Hypothalamus (tissue), 51 donors: ENCODE results near the gene CFAP90.

Experiments
- DNase-seq, 51 donors: peaks; one replicate each; lab custom pipeline; 2025; lab: John Stamatoyannopoulos, UW

Gene CFAP90

GRCh38 chr5:7850395-7851239, at the start of gene CFAP90:
Gene CFAP90 (minus strand): TSS chr5:7851133. CDS start chr5:7851021, 112 bp downstream.
- peak in 32 of 51 donors; percentile 4 to 59 (median 28) for DNase-seq

GRCh38 chr5:7897014-7897600, 46.2 kb upstream of the CFAP90 start:
- DNase-seq, result no peak

- DNase-seq, result no peak
These were observed 43.9 kb upstream of the CFAP90 start for GRCh38 chr5:7894860-7895259.

GRCh38 chr5:7894439-7894838, 43.5 kb upstream of the CFAP90 start:
- DNase-seq, result no peak

GRCh38 chr5:7888901-7889300, 38.0 kb upstream of the CFAP90 start:
- DNase-seq, result no peak

GRCh38 chr5:7886849-7887475, 36.0 kb upstream of the CFAP90 start:
- peak in 2 of 51 donors; percentile 32 to 38 for DNase-seq

GRCh38 chr5:7884491-7885267, 33.7 kb upstream of the CFAP90 start:
- DNase-seq, result peak in 20 of 51 donors; percentile 4 to 70 (median 41)

- no peak for DNase-seq
These were observed 32.0 kb upstream of the CFAP90 start for GRCh38 chr5:7882926-7883325.

- peak in 23 of 51 donors; percentile 7 to 81 (median 45) for DNase-seq
These were observed 30.9 kb upstream of the CFAP90 start for GRCh38 chr5:7881816-7882215.

GRCh38 chr5:7881091-7881490, 30.2 kb upstream of the CFAP90 start:
- DNase-seq, result peak in 1 of 51 donors; percentile 15

- DNase-seq, result peak in 1 of 51 donors; percentile 18
These were observed 27.5 kb upstream of the CFAP90 start for GRCh38 chr5:7878381-7878873.

GRCh38 chr5:7877851-7878250, 26.9 kb upstream of the CFAP90 start:
- peak in 1 of 51 donors; percentile 10 for DNase-seq

GRCh38 chr5:7876867-7877266, 25.9 kb upstream of the CFAP90 start:
- DNase-seq, result peak in 2 of 51 donors; percentile 10 to 28

- no peak for DNase-seq
These were observed 24.2 kb upstream of the CFAP90 start for GRCh38 chr5:7875151-7875550.

- DNase-seq, result no peak
These were observed 23.7 kb upstream of the CFAP90 start for GRCh38 chr5:7874639-7875038.

- no peak for DNase-seq
These were observed 22.3 kb upstream of the CFAP90 start for GRCh38 chr5:7873216-7873615.

- no peak for DNase-seq
These were observed 21.7 kb upstream of the CFAP90 start for GRCh38 chr5:7872517-7873130.

GRCh38 chr5:7871653-7872052, 20.7 kb upstream of the CFAP90 start:
- no peak for DNase-seq

- DNase-seq, result peak in 1 of 51 donors; percentile 52
These were observed 18.7 kb upstream of the CFAP90 start for GRCh38 chr5:7869474-7870136.
